Measurements from ENCODE around the gene AFAP1L1. TPM values are rescaled to one million over a fixed set of nuclear protein-coding genes. Genes with fewer than 3 reads are reported as not detected.

Gene AFAP1L1
- total and polyA plus RNA-seq, 7 donors, result 0.23 to 8.6 (median 5.6) TPM

DNA sequence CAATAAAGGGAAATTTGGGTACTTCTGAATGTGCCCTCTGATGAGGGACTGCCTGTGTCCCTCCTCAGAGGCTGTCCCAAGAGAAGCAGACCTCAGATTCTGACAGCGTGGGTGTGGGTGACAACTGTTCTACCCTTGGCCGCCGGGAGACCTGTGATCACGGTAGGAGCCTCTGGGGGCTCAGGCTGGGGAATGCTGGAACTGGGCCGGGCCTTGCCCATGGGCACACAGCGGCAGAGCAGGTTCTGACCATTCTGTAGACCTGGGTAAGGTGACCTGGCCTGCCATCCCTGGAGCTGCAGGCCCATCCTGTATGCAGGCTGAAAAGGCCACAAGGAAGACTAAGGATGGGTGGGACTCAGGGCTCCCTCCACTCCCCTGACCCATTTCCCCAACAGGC, 44.1 kb downstream of the AFAP1L1 start:
- Histone ChIP-seq H3K4me1 (peaks cover 0 to 15% (median 12%) of the 10 kb centered on the region in 4 donors), H3K9me3 (no peaks in the 10 kb centered on the region), H3K4me3 (no peak overlapping the region), H3K27me3 (no peaks in the 10 kb centered on the region), H3K36me3 (no peaks in the 10 kb centered on the region), H3K27ac (no peak overlapping the region)
- TF ChIP-seq POLR2AphosphoS5 (IDR thresholded peaks at IDR 0.05) (no peak), POLR2A (IDR thresholded peaks at IDR 0.05) (no peak), EP300 (IDR thresholded peaks at IDR 0.05) (no peak), CTCF (IDR thresholded peaks at IDR 0.05) (no peak)
- no peak for DNase-seq
- intact Hi-C loops (cut with DNase I), result loop anchor here (5.0 kb wide), 2 partner anchors 52 to 252 kb away; no protein-coding TSS in a partner anchor
- 92 to 93% methylated on average over 6 of the region's 6 CpGs for WGBS, 2 donors

GRCh38 chr5:149317281-149318048, 45.8 kb downstream of the AFAP1L1 start:
- intact Hi-C loops (cut with DNase I), result loop anchor here (5.0 kb wide), 2 partner anchors 50 to 250 kb away; no protein-coding TSS in a partner anchor
- WGBS, 2 donors, result 83 to 88% methylated on average over 14 of the region's 14 CpGs
- no peak for DNase-seq
- Histone ChIP-seq H3K4me3 (no peak overlapping the region), H3K9me3 (no peaks in the 10 kb centered on the region), H3K27ac (peak overlapping the region in 3 of 4 donors; percentile 9 to 64 (median 40)), H3K4me1 (peaks cover 0 to 24% (median 17%) of the 10 kb centered on the region in 4 donors), H3K27me3 (no peaks in the 10 kb centered on the region), H3K36me3 (no peaks in the 10 kb centered on the region)
- peak; percentile 48 to 77 (median 68) for TF ChIP-seq CTCF (IDR thresholded peaks at IDR 0.05)
- no peak for TF ChIP-seq EP300 (IDR thresholded peaks at IDR 0.05)
- TF ChIP-seq POLR2AphosphoS5 (IDR thresholded peaks at IDR 0.05), result no peak
- no peak for TF ChIP-seq POLR2A (IDR thresholded peaks at IDR 0.05)

DNA sequence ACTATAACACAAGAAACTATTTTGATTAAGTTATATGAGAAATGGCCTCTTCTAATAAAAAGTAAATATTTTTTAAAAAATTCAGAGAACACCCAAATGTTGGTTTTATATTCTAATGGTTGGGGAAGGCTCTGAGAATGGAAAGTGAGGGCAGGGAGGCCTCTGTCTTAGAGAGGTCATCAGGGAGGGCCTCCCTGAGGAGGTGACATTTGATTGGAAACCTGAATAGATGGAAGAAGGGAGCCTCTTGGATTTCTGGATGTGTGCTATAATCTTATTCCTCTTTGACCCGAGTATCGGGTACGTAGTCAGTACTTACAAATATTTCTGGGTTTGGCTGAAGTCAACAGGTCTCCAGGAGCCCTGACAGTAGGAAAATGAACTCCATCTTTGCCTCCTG, 47.5 kb downstream of the AFAP1L1 start:
- intact Hi-C loops (cut with DNase I), result loop anchor here (5.0 kb wide), 2 partner anchors 48 to 248 kb away; no protein-coding TSS in a partner anchor
- Histone ChIP-seq H3K4me1 (peaks cover 0 to 27% (median 19%) of the 10 kb centered on the region in 4 donors), H3K27me3 (no peaks in the 10 kb centered on the region), H3K27ac (peak overlapping the region in 1 of 4 donors; percentile 81), H3K36me3 (no peaks in the 10 kb centered on the region), H3K4me3 (no peak overlapping the region), H3K9me3 (no peaks in the 10 kb centered on the region)
- no peak for DNase-seq
- TF ChIP-seq CTCF (IDR thresholded peaks at IDR 0.05), result no peak
- no peak for TF ChIP-seq POLR2A (IDR thresholded peaks at IDR 0.05)
- TF ChIP-seq POLR2AphosphoS5 (IDR thresholded peaks at IDR 0.05), result no peak
- TF ChIP-seq EP300 (IDR thresholded peaks at IDR 0.05), result no peak
- 93 to 96% methylated on average over 3 of the region's 3 CpGs for WGBS, 2 donors

DNA sequence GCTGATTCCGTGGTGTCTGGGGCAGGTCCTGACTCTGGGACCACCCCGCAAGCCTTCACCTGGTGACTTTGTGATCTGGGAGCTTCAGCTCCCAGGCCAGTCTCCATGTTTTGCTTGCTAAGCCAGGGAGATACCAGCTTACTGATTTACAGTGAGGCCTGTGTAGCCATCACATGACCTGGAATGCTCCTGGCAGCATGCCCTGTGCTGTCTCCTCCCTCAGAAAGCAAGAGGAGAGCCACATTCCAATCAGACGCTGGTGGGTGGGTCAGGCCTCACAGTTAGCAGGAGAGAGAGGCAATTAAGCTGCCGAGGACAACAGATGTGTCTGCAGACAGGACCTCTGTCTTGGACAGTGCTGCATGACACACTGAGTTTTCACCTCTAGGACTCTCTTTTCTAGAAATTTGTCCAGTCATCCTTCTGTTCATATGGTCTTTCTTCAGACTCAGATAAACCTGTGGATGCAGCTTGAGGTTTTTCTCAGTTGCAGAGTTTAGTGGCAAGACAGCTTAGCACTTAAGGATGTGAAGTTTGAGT, 49.2 kb downstream of the AFAP1L1 start:
- peak; percentile 92 for DNase-seq

DNA sequence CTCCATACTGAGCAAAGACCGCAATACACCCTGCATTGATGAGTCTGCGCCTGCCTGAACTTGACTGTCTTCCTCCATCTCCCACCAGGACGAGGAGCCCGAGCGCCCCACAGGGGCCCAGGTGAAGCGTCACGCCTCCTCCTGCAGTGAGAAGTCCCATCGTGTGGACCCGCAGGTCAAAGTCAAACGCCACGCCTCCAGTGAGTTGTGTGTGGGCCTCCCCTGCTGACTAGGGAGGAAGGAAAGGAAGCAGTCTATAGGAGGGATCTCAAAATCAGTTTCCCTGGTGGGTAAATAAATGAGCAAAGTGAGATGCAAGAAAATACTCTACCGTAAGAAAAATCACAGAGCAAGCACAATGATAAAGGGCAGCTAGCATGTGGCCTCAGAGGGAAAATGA, 50.9 kb downstream of the AFAP1L1 start:
- 34 to 72% methylated on average over 12 of the region's 12 CpGs for WGBS, 2 donors
- Histone ChIP-seq H3K27me3 (no peaks in the 10 kb centered on the region), H3K4me1 (peaks cover 0 to 23% (median 14%) of the 10 kb centered on the region in 4 donors), H3K27ac (peak overlapping the region in 3 of 4 donors; percentile 8 to 60 (median 40)), H3K4me3 (no peak overlapping the region), H3K9me3 (no peaks in the 10 kb centered on the region), H3K36me3 (no peaks in the 10 kb centered on the region)
- intact Hi-C loops (cut with DNase I), result no loop called here
- no peak for DNase-seq
- TF ChIP-seq EP300 (IDR thresholded peaks at IDR 0.05), result no peak
- no peak for TF ChIP-seq POLR2A (IDR thresholded peaks at IDR 0.05)
- TF ChIP-seq CTCF (IDR thresholded peaks at IDR 0.05), result no peak

More for the DNA sequence above, 49.2 kb downstream of the AFAP1L1 start:
- H3K36me3 ChIP-seq, result no peaks in the 10 kb centered on the region
- no peak overlapping the region for H3K4me3 ChIP-seq
- no peaks in the 10 kb centered on the region for H3K27me3 ChIP-seq
- whole genome bisulfite sequencing, 2 donors, result 11 to 42% methylated on average over 4 of the region's 4 CpGs
- intact Hi-C loops (cut with DNase I), result loop anchor here (1.0 kb wide), 1 partner anchor 23 kb away; no protein-coding TSS in a partner anchor
- TF ChIP-seq POLR2AphosphoS5 (IDR thresholded peaks at IDR 0.05) (peak in 3 of 4 donors; percentile 25 to 36 (median 36)), POLR2A (IDR thresholded peaks at IDR 0.05) (no peak)
- H3K4me1 ChIP-seq, result peaks cover 0 to 27% (median 19%) of the 10 kb centered on the region in 4 donors
- H3K27ac ChIP-seq, result peak overlapping the region; percentile 64 to 81 (median 77)
- H3K9me3 ChIP-seq, result no peaks in the 10 kb centered on the region
